Myocyte (in vitro differentiated cells): Measurements from ENCODE around the gene SRSF1. TPM values are rescaled to one million over a fixed set of nuclear protein-coding genes. Genes with fewer than 3 reads are reported as not detected.
"Not testable (repeated sequence)": the region's sequence is repeated elsewhere in the genome, so short reads cannot be mapped to it uniquely, and the experiment has no call there.

ENCODE experiments used
- DNase-seq: peaks from one replicate; pipeline ENCODE4 v3.0.0-alpha.2; 2012; ENCODE audit warnings: low read depth
- total RNA-seq: library from RNA; depleted of rRNA; stranded (reverse); fragments of >200 nt; gene quantifications from 2 replicates; pipeline ENCODE4 v1.2.3, GENCODE V29; 2014

Gene SRSF1
- total RNA-seq, 1 donor from 2014 or later = 180 TPM

GRCh38 chr17:57966875-57967274 is 40.2 kb downstream of the SRSF1 start:
- no peak for DNase-seq

- no peak for DNase-seq
Measured at GRCh38 chr17:57966246-57966645, 40.8 kb downstream of the SRSF1 start.

- DNase-seq = no peak
Measured at GRCh38 chr17:57965521-57966160, 41.4 kb downstream of the SRSF1 start.

GRCh38 chr17:57963149-57963511 is 43.9 kb downstream of the SRSF1 start:
- no peak for DNase-seq

DNA sequence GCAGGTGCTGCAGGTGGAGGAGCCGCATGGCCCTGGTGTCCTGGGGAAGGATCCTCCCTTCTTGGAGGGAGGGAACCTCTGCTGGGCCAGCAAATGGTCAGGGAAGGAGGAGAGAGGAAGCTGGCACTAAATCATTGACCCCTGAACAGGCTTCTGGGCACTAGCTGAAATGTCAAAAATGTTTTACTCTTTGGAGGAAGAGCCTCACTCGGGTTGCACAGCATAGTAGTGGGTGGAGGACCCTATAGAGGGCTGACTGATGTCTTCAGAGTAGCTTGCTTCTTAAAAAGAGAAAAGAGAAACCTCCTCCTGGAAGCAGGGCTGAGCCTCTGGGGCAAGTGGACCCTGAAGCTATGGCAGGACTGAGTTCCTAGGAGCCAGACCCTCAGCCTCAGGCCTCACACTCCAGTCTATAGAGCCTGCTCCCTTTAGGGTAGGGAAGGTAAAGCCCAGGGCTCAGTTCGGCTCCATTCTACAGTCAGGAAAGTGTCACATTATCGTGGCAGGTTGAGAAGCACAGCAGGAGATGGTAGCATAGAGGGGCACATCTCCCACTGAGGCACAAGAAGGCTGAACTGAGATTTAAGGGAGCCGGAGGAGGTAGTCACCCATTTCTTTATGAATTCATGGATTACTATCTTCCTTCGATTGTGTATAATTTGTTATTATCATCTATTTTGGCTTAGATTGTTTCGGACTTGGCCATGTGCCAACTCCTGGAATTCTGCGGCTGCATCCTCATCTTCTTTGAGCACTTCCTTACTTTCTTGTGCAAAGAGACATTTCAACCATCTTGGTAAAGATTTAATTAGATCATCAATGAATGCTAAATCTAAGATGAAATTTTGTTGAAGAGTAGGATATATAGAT is 44.5 kb downstream of the SRSF1 start:
- DNase-seq = no peak

- DNase-seq = no peak
Measured at GRCh38 chr17:57959929-57960328, 47.1 kb downstream of the SRSF1 start.

GRCh38 chr17:57958391-57958790 is 48.7 kb downstream of the SRSF1 start:
- not testable (repeated sequence) for DNase-seq

- DNase-seq = no peak
Measured at GRCh38 chr17:57957886-57958285, 49.2 kb downstream of the SRSF1 start.

GRCh38 chr17:57957120-57957850 is 49.8 kb downstream of the SRSF1 start:
- no peak for DNase-seq

- peak; percentile 90 for DNase-seq
Measured at GRCh38 chr17:57956291-57957119, 50.5 kb downstream of the SRSF1 start.

GRCh38 chr17:57955183-57955931 is 51.7 kb downstream of the SRSF1 start, which contains the start of gene CUEDC1:
TSS of gene CUEDC1 (minus strand) at chr17:57955412. CDS start at chr17:57885564, 69,848 bp downstream.
- peak; percentile 75 for DNase-seq

DNA sequence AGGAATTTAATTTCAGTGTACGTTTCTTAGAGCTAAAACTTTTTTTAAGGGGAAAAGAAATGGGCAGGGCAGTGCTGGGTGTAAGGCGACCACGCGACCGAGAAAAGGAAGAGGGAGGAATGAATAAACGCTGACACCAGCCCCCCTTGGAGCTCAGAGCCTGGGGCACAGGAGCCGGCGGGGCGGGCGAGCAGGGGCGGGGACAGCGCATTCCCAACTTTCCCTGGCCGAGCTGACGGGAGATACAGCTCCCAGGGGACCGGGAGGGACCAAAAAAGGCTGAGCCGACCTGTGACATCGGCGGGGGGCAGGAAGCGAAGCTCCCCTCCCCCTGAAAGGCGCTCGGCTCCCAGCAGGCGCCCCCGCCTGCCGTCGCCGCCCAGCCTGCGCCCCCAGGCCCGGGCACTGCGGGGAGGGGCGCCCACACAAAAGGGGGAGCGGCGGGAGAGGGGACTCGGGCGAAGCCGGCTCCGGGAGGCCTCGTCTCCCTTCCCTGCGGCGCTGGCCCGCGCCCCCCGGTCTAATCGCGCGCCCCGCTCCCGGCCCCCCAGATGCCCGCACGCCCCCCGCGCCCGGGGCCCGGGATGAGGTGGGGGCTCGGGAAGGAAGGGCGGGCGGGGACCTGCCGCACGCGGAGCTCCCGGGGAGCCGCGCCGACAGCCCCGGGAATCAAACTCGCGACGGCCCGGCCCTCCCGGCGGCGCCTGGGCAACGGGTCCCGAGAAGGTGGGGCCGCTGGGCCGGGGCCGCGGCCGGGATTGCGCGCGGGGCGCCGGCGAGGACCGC is 52.5 kb downstream of the SRSF1 start:
- DNase-seq = peak; percentile 90

GRCh38 chr17:57953705-57954396 is 53.2 kb downstream of the SRSF1 start:
- no peak for DNase-seq

Other genes with a start within 250 kb of the SRSF1 start
- gene MRPS23, start 157.2 kb downstream of the SRSF1 start, total RNA-seq = 23.3 and 27.3 TPM in 2 replicates
- 49.7 and 51.7 TPM in 2 replicates for gene CUEDC1, start 51.8 kb downstream of the SRSF1 start, total RNA-seq
- 49.2 and 57.7 TPM in 2 replicates for gene VEZF1, start 19.0 kb downstream of the SRSF1 start, total RNA-seq
- gene DYNLL2, start 76.2 kb upstream of the SRSF1 start, total RNA-seq = 10.1 and 12.8 TPM in 2 replicates
- not detected in 2 replicates for gene OR4D1, start 141.1 kb upstream of the SRSF1 start, total RNA-seq
- gene OR4D2, start 159.7 kb upstream of the SRSF1 start, total RNA-seq = not detected in 2 replicates
- gene EPX, start 185.5 kb upstream of the SRSF1 start, total RNA-seq = not detected in 2 replicates
- gene MKS1, start 212.0 kb upstream of the SRSF1 start, total RNA-seq = 8.4 and 12.3 TPM in 2 replicates
- not detected in 2 replicates for gene LPO, start 231.3 kb upstream of the SRSF1 start, total RNA-seq